ENCODE results near the gene TAF4B.

Gene TAF4B

GRCh38 chr18:26322890-26323653 is 96.8 kb downstream of the TAF4B start:
- Histone ChIP-seq H3K4me1 (ENCODE audit: insufficient read depth, low read length, severe bottlenecking) (no peaks in the 10 kb centered on the region), H3K4me3 (ENCODE audit: low read depth, low read length, poor library complexity, severe bottlenecking) (no peak overlapping the region), H2AFZ (ENCODE audit: low read length) (no peak overlapping the region), H3K9ac (ENCODE audit: low read length) (no peak overlapping the region), H3K27me3 (ENCODE audit: insufficient read depth, low read length) (no peaks in the 10 kb centered on the region), H3K4me2 (ENCODE audit: low read length) (no peak overlapping the region), H3K36me3 (ENCODE audit: insufficient read depth, low read length) (peaks cover 74% of the 10 kb centered on the region), H3K27ac (ENCODE audit: low read depth, low read length, poor library complexity, severe bottlenecking) (no peak overlapping the region), H3K9me2 (ENCODE audit: low read depth, low read length) (no peaks in the 10 kb centered on the region), H4K20me1 (ENCODE audit: insufficient read depth, low read length) (no peaks in the 10 kb centered on the region), H3K79me2 (ENCODE audit: insufficient read depth, low read length) (no peaks in the 10 kb centered on the region), H3F3A (ENCODE audit: insufficient read depth, low read length) (no peaks in the 10 kb centered on the region), H3K9me3 (ENCODE audit: low read length) (no peaks in the 10 kb centered on the region)
- TF ChIP-seq CTCF (IDR thresholded peaks at IDR 0.05; ENCODE audit: low read length): no peak
- TF ChIP-seq EZH2 (IDR thresholded peaks at IDR 0.05; ENCODE audit: borderline replicate concordance, low read length): no peak

- H3K9me3 ChIP-seq (ENCODE audit: low read length): no peaks in the 10 kb centered on the region
- H3K27me3 ChIP-seq (ENCODE audit: insufficient read depth, low read length): no peaks in the 10 kb centered on the region
- H3F3A ChIP-seq (ENCODE audit: insufficient read depth, low read length): no peaks in the 10 kb centered on the region
- H3K9me2 ChIP-seq (ENCODE audit: low read depth, low read length): no peaks in the 10 kb centered on the region
- H3K4me2 ChIP-seq (ENCODE audit: low read length): no peak overlapping the region
- H3K9ac ChIP-seq (ENCODE audit: low read length): no peak overlapping the region
- no peaks in the 10 kb centered on the region for H4K20me1 ChIP-seq (ENCODE audit: insufficient read depth, low read length)
- TF ChIP-seq EZH2 (IDR thresholded peaks at IDR 0.05; ENCODE audit: borderline replicate concordance, low read length) (no peak), CTCF (IDR thresholded peaks at IDR 0.05; ENCODE audit: low read length) (no peak)
- H3K27ac ChIP-seq (ENCODE audit: low read depth, low read length, poor library complexity, severe bottlenecking): no peak overlapping the region
- peaks cover 86% of the 10 kb centered on the region for H3K36me3 ChIP-seq (ENCODE audit: insufficient read depth, low read length)
- H2AFZ ChIP-seq (ENCODE audit: low read length): no peak overlapping the region
- H3K4me1 ChIP-seq (ENCODE audit: insufficient read depth, low read length, severe bottlenecking): no peaks in the 10 kb centered on the region
- H3K79me2 ChIP-seq (ENCODE audit: insufficient read depth, low read length): no peaks in the 10 kb centered on the region
- no peak overlapping the region for H3K4me3 ChIP-seq (ENCODE audit: low read depth, low read length, poor library complexity, severe bottlenecking)
Measured at GRCh38 chr18:26325771-26326170, 99.5 kb downstream of the TAF4B start.

- no peaks in the 10 kb centered on the region for H3K9me3 ChIP-seq (ENCODE audit: low read length)
- H3K9me2 ChIP-seq (ENCODE audit: low read depth, low read length): no peaks in the 10 kb centered on the region
- H3K9ac ChIP-seq (ENCODE audit: low read length): no peak overlapping the region
- H3K36me3 ChIP-seq (ENCODE audit: insufficient read depth, low read length): peaks cover 85% of the 10 kb centered on the region
- H3K4me3 ChIP-seq (ENCODE audit: low read depth, low read length, poor library complexity, severe bottlenecking): no peak overlapping the region
- no peaks in the 10 kb centered on the region for H3F3A ChIP-seq (ENCODE audit: insufficient read depth, low read length)
- H3K4me1 ChIP-seq (ENCODE audit: insufficient read depth, low read length, severe bottlenecking): no peaks in the 10 kb centered on the region
- no peak for TF ChIP-seq CTCF (IDR thresholded peaks at IDR 0.05; ENCODE audit: low read length)
- TF ChIP-seq EZH2 (IDR thresholded peaks at IDR 0.05; ENCODE audit: borderline replicate concordance, low read length): no peak
- no peak overlapping the region for H3K4me2 ChIP-seq (ENCODE audit: low read length)
- H3K27ac ChIP-seq (ENCODE audit: low read depth, low read length, poor library complexity, severe bottlenecking): no peak overlapping the region
- H3K79me2 ChIP-seq (ENCODE audit: insufficient read depth, low read length): no peaks in the 10 kb centered on the region
- H3K27me3 ChIP-seq (ENCODE audit: insufficient read depth, low read length): no peaks in the 10 kb centered on the region
- no peaks in the 10 kb centered on the region for H4K20me1 ChIP-seq (ENCODE audit: insufficient read depth, low read length)
- no peak overlapping the region for H2AFZ ChIP-seq (ENCODE audit: low read length)
Measured at GRCh38 chr18:26327062-26327461, 100.8 kb downstream of the TAF4B start.

Measured in OCI-LY1 (cell line).